Right renal cortex interstitium (tissue), 3 donors: ENCODE measurements around the gene RALGAPA1. TPM values are rescaled to one million over a fixed set of nuclear protein-coding genes. Genes with fewer than 3 reads are reported as not detected.
"Not testable (repeated sequence)": the region's sequence is repeated elsewhere in the genome, so short reads cannot be mapped to it uniquely, and the experiment has no call there.

Source experiments
- DNase-seq, 3 donors: peaks; one replicate each; pipeline ENCODE4 v3.0.0-alpha.2; 2013; ENCODE audit warnings: low read depth in 3 of 3, low spot score in 2 of 3
- polyA plus RNA-seq, 3 donors: library from polyadenylated mRNA; unstranded; fragments of 120-200 nt; gene quantifications; one replicate each; pipeline ENCODE4 v1.2.1, GENCODE V29; 2013; ENCODE audit not compliant: insufficient read length in 3 of 3

Gene RALGAPA1
- polyA plus RNA-seq, 3 donors = 33.8 to 47.5 (median 39.0) TPM

GRCh38 chr14:35766700-35767082 lies 42.4 kb downstream of the RALGAPA1 start:
- DNase-seq = no peak

- DNase-seq = no peak
Measured at GRCh38 chr14:35766036-35766699, 42.9 kb downstream of the RALGAPA1 start.

- DNase-seq = no peak
Measured at GRCh38 chr14:35761922-35762321, 47.2 kb downstream of the RALGAPA1 start.

- DNase-seq = no peak
Measured at GRCh38 chr14:35760143-35760542, 49.0 kb downstream of the RALGAPA1 start.

GRCh38 chr14:35758523-35759129 lies 50.5 kb downstream of the RALGAPA1 start:
- no peak for DNase-seq

GRCh38 chr14:35754671-35755070 lies 54.4 kb downstream of the RALGAPA1 start:
- no peak for DNase-seq

GRCh38 chr14:35752380-35752779 lies 56.7 kb downstream of the RALGAPA1 start:
- DNase-seq = no peak

GRCh38 chr14:35750202-35750904 lies 58.7 kb downstream of the RALGAPA1 start:
- DNase-seq = no peak

GRCh38 chr14:35747379-35747778 lies 61.7 kb downstream of the RALGAPA1 start:
- no peak for DNase-seq

- no peak for DNase-seq
Measured at GRCh38 chr14:35742442-35742841, 66.7 kb downstream of the RALGAPA1 start.

GRCh38 chr14:35742032-35742371 lies 67.1 kb downstream of the RALGAPA1 start:
- DNase-seq = no peak

- DNase-seq = no peak
Measured at GRCh38 chr14:35741345-35742031, 67.6 kb downstream of the RALGAPA1 start.

GRCh38 chr14:35740215-35740614 lies 68.9 kb downstream of the RALGAPA1 start:
- no peak for DNase-seq

GRCh38 chr14:35735163-35735562 lies 73.9 kb downstream of the RALGAPA1 start:
- DNase-seq = not testable (repeated sequence)

- not testable (repeated sequence) for DNase-seq
Measured at GRCh38 chr14:35733510-35733909, 75.6 kb downstream of the RALGAPA1 start.

- DNase-seq = no peak
Measured at GRCh38 chr14:35730871-35731270, 78.2 kb downstream of the RALGAPA1 start.

- DNase-seq = no peak
Measured at GRCh38 chr14:35727764-35728163, 81.3 kb downstream of the RALGAPA1 start.

- no peak for DNase-seq
Measured at GRCh38 chr14:35725930-35726329, 83.2 kb downstream of the RALGAPA1 start.

- DNase-seq = no peak
Measured at GRCh38 chr14:35715079-35715478, 94.0 kb downstream of the RALGAPA1 start.

- DNase-seq = no peak
Measured at GRCh38 chr14:35712466-35712865, 96.6 kb downstream of the RALGAPA1 start.

GRCh38 chr14:35708062-35708461 lies 101.0 kb downstream of the RALGAPA1 start:
- DNase-seq = no peak
